ENCODE results near the gene SPAG5.

- TF ChIP-seq, protein P1, sequence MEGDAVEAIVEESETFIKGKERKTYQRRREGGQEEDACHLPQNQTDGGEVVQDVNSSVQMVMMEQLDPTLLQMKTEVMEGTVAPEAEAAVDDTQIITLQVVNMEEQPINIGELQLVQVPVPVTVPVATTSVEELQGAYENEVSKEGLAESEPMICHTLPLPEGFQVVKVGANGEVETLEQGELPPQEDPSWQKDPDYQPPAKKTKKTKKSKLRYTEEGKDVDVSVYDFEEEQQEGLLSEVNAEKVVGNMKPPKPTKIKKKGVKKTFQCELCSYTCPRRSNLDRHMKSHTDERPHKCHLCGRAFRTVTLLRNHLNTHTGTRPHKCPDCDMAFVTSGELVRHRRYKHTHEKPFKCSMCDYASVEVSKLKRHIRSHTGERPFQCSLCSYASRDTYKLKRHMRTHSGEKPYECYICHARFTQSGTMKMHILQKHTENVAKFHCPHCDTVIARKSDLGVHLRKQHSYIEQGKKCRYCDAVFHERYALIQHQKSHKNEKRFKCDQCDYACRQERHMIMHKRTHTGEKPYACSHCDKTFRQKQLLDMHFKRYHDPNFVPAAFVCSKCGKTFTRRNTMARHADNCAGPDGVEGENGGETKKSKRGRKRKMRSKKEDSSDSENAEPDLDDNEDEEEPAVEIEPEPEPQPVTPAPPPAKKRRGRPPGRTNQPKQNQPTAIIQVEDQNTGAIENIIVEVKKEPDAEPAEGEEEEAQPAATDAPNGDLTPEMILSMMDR (IDR thresholded peaks at IDR 0.05), result no peak
- TF ChIP-seq POLR2A (IDR thresholded peaks at IDR 0.05), result no peak
Observed at GRCh38 chr17:28612531-28612930, 13.7 kb upstream of the SPAG5 start.

All from tibial nerve (tissue), 3 donors.